Ishikawa (cell line): Measurements from ENCODE around the gene GPAT3.

ENCODE experiments used
- CEBPB ChIP-seq: IDR thresholded peaks from 2 replicates; pipeline ENCODE4 v1.6.1; 2012
- CREB1 ChIP-seq: IDR thresholded peaks from 2 replicates; pipeline ENCODE4 v1.6.1; 2012; ENCODE audit warnings: low read depth
- EGR1 ChIP-seq: IDR thresholded peaks from 2 replicates; pipeline ENCODE4 v1.6.1; 2012
- EP300 ChIP-seq: IDR thresholded peaks from 2 replicates; pipeline ENCODE4 v1.6.1; 2012; ENCODE audit warnings: borderline replicate concordance
- FOXM1 ChIP-seq: IDR thresholded peaks from 2 replicates; pipeline ENCODE4 v1.6.1; 2012; ENCODE audit warnings: low read depth, borderline replicate concordance
- MAX ChIP-seq: IDR thresholded peaks from 2 replicates; pipeline ENCODE4 v1.6.1; 2012
- NFIC ChIP-seq: IDR thresholded peaks from 2 replicates; pipeline ENCODE4 v1.6.1; 2012
- RAD21 ChIP-seq: IDR thresholded peaks from 2 replicates; pipeline ENCODE4 v1.6.1; 2012; ENCODE audit warnings: low read depth
- REST ChIP-seq: IDR thresholded peaks from 2 replicates; pipeline ENCODE4 v1.6.1; 2012; ENCODE audit warnings: low read depth, mild to moderate bottlenecking
- TAF1 ChIP-seq: IDR thresholded peaks from 2 replicates; pipeline ENCODE4 v1.6.1; 2012; ENCODE audit warnings: low read depth, mild to moderate bottlenecking
- TCF12 ChIP-seq: IDR thresholded peaks from 2 replicates; pipeline ENCODE4 v1.6.1; 2012; ENCODE audit warnings: low read depth
- TEAD4 ChIP-seq: IDR thresholded peaks from 2 replicates; pipeline ENCODE4 v1.6.1; 2012
- USF1 ChIP-seq: IDR thresholded peaks from 2 replicates; pipeline ENCODE4 v1.6.1; 2012
- YY1 ChIP-seq: IDR thresholded peaks from 2 replicates; pipeline ENCODE4 v1.6.1; 2012; ENCODE audit warnings: low read depth
- ZBTB7A ChIP-seq: IDR thresholded peaks from 2 replicates; pipeline ENCODE4 v1.6.1; 2012; ENCODE audit warnings: low read depth

GPAT3 gene

GRCh38 chr4:83625821-83626220, 89.9 kb downstream of the GPAT3 start:
- TF ChIP-seq TCF12 (no peak), ZBTB7A (no peak), FOXM1 (no peak), TAF1 (no peak), MAX (no peak), USF1 (no peak), CREB1 (no peak), CEBPB (no peak), EP300 (no peak), YY1 (no peak), REST (no peak), RAD21 (no peak), EGR1 (no peak), TEAD4 (no peak), NFIC (no peak)

DNA sequence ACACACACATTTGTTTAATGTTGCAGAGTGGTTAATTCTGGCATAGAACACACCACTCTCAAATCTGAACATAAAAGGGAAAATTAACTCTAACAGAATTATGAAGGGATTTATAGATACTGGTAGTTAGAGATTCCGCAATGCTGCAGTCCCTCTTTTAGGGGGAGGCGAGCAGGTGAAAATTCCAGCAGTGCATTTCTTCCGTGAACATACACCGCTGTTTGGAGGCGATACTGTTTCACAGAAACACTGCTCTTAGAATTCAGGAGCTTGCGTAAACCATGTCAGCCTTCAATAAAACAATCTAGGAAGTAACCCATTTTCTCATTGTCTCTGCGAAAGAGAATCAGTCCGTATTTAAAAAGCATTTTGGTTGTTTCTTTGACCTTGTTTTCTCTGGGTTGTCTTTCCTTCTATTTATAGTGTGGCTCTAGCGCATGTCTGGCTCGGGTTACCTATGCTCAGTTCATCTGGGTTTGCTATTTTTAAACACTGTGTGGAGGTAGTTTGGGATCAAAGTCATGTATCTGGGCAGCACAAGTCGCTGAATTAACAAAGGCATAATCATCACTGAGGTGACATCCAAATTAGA, 90.4 kb downstream of the GPAT3 start:
- no peak for TF ChIP-seq MAX
- no peak for TF ChIP-seq CEBPB
- no peak for TF ChIP-seq YY1
- no peak for TF ChIP-seq RAD21
- no peak for TF ChIP-seq TCF12
- no peak for TF ChIP-seq EGR1
- TF ChIP-seq NFIC = no peak
- TF ChIP-seq REST = no peak
- no peak for TF ChIP-seq ZBTB7A
- TF ChIP-seq TEAD4 = no peak
- no peak for TF ChIP-seq USF1
- TF ChIP-seq CREB1 = no peak
- TF ChIP-seq FOXM1 = no peak
- TF ChIP-seq TAF1 = no peak
- TF ChIP-seq EP300 = no peak

- no peak for TF ChIP-seq EP300
- peak; percentile 97 for TF ChIP-seq CEBPB
Observed at GRCh38 chr4:83629945-83630721, 94.2 kb downstream of the GPAT3 start.

GRCh38 chr4:83631066-83631465, 95.2 kb downstream of the GPAT3 start:
- TF ChIP-seq TCF12 (no peak), TAF1 (no peak), CEBPB (no peak), EP300 (no peak), REST (no peak), CREB1 (no peak)
